GM19099 (cell line): ENCODE data around the gene LRP1B.

Experiments
- POLR2A ChIP-seq: IDR thresholded peaks from 3 replicates; pipeline ENCODE4 v1.6.1; 2011; ENCODE audit warnings: low read depth; ENCODE audit not compliant: insufficient read length; ENCODE audit errors: extremely low read depth

The LRP1B gene

DNA sequence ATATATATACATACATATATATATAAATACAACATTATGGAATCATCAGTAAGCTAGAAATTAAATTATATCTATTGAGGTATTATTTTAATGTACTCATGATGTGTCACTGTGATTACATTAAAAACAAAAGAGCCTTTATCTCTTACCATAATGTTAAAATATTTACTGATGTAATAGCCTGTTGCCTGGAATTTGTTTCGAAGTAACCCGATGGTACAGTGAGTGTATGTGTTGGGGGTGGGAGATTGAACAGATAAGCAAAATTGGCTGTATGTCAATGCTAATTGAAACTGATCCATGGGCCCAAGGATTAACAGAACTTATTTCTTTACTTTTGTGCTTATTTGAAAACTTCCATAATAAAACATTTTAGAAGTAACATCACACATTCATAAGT, 1473.2 kb downstream of the LRP1B start:
- no peak for TF ChIP-seq POLR2A

DNA sequence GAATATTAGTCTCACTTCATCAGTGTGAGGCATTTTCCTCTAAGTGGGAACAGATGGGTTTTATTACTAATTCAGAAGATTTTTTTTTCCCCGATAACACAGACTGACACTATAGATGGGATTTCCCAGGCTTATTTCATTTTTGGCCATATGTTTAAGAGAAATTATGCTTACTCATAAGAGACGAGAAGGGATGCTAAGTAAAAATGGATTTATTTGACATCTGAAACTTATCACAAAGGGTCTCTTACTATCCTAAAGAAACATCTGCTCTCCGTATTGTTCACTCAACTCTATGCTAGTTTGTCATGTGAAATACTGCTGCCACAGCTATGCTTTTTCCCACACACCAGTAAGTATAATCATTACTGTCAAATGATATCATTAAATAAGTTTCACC, 1476.3 kb downstream of the LRP1B start:
- no peak for TF ChIP-seq POLR2A

DNA sequence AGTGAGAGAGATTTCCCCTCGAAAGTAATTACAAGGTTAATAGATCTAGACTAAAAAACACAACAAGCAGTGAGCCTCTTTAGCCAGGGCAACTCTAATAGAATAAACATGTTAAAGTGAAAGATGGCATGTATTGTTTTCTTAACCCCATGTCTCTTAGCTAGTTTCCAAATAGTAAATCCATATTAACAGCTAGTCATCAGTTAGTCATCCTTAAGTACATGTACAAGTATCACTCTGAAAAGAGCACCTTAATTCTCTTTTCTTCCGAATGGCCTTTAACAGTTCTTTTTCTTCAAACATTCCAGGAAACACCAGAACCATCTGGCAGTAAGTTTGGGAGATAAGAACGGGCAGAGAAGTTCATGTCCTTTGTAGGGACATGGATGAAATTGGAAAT, 1480.0 kb downstream of the LRP1B start:
- TF ChIP-seq POLR2A: no peak

DNA sequence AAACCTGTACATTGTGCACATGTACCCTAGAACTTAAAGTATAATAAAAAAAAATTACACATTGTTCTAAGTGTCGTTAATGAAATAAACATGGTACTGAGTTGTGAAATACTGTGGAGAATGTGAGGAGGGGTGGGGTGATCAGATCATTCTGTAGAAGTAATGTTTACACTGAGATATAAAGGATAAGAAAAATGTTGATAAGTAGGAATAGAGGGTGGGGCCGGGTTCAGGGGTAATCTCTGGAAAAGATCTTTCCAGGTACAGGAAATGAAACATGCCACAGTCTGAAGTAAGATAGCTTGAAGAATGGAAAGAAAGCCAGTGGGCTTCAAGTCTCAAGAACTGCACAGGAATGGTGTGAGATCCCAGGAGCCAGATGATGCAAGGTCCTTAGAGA, 1482.4 kb downstream of the LRP1B start:
- no peak for TF ChIP-seq POLR2A

DNA sequence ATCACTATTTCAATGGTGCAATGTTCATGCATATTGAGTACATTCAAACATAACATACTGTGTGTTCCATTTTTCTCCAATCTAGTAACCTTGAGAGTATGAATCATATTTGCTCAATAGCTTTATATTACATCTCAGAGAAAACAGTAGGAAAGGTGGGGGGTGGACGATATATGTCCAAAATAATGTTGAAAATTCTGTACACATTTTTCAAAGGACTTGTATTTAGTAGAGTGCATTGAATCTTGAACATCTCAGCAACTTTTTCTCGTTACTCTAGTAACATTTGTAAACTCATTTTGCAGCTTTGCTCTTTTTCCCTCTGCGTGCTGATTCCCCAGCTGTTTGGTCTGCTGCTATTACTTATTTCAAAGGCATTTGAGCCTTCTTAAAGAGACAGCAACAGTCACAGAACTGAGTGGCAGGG, 1487.0 kb downstream of the LRP1B start:
- no peak for TF ChIP-seq POLR2A

DNA sequence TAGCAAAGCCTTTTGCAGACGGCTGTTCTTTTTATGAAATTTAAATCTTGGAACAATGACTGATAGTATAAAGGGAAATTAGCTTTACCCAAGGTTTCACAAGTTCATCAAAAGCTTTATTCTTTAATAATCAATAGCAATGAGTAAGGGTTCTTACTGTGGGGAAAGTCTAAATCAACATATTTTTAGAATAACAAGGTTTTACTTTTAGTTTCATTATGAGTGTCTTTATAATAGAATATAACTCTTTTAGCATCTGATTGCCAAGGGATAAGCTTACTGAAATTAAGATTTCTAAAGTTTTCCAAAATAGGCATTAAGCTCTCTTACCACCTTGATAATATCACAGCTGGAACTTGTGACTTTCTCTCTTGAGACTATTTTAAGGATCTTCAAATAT, 1489.7 kb downstream of the LRP1B start:
- TF ChIP-seq POLR2A: no peak

DNA sequence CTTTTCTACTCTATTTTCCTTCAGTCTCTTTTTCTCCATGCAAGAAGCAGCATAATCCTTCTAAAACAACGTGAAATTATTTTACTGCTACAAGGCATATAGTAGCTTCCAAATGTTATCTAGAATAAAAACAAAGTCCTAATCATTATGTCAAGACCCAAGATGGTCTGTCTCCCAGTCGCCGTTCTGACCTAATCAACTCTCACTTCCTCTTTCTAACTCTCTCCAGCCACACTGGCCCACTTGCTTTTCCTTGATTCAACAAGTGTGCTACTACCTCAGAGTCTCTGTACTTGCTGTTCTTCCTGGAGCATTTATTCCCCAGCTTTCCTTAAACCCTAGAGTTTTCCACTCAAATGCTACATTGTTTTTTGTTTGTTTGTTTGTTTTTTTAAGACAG, 1491.2 kb downstream of the LRP1B start:
- TF ChIP-seq POLR2A: no peak

DNA sequence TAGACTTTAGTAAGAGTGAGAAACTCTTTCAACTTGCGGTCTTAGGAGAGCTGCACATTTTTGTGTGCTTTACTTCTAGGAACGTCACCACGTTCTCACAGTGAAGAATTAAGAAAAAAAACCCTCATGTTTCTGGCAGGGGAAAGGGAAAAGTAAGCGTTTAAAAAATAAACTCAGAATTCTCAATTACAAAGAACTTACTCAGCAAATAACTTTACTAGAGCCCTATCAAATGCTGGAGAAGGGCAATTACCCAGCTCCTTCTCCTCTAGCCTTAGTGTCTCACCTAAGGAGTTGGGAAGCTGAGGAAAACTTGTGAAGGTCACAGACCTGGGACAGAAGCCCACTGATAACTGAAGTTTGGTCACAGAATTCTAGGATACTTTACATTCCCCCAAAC, 1500.3 kb downstream of the LRP1B start:
- TF ChIP-seq POLR2A: no peak

DNA sequence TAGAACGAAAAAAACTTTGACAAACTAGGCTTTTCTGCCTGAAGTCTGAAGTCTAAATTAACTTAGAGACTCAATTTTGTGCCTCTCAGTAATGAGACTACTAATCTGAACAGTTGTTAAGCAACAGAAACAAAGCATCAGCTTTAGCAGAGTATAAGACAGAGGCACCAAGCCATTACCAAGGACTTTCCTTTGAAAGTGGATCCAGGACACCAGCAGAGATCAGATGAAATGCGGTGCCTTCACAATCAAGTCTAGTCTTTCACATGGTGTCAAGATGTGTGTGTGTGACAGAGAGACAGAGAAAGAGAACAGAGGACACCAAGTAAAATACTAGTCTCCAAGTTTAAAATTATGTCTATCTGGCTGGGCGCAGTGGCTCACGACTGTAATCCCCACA, 1502.9 kb downstream of the LRP1B start:
- no peak for TF ChIP-seq POLR2A

DNA sequence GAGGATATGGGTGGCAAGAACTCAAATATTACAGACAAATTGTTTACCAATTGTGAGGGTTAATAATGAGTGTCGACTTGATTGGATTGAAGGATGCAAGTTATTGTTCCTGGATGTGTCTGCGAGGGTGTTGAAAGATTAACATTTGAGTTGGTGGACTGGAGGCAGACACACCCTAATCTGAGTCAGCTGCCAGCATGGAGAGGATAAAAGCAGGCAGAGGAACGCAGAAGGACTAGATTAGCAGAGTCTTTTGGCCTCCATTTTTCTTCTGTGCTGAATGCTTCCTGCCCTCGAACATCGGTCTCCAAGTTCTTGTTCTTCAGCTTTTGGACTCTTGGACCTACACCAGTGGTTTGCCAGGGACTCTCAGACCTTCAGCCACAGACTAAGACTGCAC, 1503.7 kb downstream of the LRP1B start:
- no peak for TF ChIP-seq POLR2A

DNA sequence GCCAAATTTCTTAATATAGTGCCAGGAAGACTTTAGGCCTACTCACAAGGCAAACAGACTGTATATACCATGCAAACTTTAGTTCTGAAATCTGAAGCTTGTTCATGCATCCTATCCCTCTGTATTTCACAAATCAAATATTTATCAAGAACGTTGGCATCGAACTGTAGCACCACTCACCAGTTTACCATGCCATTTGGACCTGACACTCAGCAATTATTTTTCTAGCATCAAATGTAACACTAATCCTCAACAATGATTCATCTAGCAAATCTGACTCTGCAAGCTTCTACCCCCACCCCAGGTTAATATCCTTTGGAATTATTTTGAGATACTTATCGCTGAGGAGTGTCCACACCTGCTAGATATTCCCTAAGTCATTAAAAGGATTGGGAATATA, 1506.6 kb downstream of the LRP1B start:
- TF ChIP-seq POLR2A: no peak

DNA sequence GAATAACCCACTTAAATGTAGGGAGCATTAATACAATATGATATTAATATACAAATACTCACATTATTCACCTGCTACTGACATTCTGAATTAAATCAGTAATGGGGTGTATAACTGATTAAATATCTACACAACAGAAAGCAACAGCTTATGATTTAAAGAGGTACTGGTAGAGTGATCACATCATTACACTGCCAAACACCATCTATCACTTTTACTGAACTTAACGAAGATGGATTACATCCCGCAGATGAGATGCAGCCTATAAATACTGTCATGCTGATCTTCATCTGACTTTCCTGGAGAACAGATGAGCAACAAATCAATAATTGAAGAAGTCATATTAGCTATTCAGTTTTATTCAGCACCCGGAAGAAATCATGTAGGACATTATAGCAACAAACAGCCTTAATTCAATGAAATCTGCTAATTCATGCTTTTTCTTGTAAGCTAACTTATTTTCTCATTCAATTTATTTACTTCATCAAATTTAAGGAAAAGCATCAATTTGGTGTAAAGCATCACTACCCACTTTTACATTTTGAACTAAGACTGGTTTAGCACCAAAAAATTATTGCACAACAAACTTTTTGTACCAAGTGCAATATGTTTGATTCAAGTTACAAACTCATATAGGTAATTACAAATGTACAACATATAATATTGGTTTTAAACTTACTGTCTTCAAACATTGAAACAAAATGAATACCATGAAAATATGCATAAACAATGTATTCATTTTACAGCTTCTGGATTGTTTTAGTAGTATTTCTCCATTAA, 1509.0 kb downstream of the LRP1B start:
- TF ChIP-seq POLR2A: no peak

DNA sequence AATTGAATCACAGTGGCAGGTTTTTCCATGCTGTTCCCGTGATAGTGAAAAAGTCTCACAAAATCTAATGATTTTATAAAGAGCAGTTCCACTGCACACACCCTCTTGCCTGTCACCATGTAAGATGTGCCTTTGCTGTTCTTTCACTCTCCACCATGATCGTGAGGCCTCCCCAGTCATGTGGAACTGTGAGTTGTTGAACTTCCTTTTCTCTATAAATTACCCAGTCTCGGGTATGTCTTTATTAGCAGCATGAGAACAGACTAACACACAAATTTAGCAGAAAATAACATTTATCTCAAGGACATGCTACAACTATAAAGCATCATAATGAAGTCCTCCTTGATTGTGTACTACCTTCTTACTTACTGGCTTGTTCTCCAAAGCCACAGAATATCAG, 1526.0 kb downstream of the LRP1B start:
- no peak for TF ChIP-seq POLR2A

DNA sequence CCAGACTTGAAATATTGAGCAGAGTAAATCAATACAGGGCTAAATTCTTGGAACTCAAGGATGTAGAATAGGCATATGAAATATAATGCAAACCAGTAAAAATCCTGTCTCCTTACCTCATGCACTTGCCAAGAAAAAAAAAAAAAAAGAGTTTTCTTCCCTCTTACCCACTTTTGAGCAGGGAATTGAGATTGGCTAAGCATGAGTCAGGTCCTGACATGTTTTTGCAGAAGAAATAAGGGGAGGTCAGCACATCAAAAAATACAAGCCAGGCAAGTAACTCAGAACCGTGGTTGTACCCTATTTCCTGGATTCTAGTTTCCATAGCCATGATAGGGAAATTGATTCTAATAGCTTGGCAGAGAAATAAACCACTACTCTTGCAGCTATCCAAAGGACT, 1526.7 kb downstream of the LRP1B start:
- no peak for TF ChIP-seq POLR2A

DNA sequence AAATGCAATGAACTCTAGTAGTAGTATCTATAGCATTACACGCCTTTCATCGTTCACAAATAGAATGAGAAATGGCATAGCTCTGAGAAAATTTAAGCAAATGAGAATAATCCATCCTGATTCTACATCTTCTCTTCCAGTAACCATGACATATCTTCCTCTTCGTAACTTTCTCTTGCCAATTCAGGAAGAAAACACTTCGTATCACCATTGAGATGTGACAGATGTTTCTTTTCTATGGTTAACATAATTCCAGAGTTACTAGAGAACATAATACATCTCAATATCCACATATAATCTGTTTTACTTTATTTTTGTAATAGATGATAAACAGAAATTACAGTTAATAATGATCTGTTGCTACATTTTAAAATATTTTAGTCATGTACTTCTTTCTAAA, 1527.4 kb downstream of the LRP1B start:
- TF ChIP-seq POLR2A: no peak

DNA sequence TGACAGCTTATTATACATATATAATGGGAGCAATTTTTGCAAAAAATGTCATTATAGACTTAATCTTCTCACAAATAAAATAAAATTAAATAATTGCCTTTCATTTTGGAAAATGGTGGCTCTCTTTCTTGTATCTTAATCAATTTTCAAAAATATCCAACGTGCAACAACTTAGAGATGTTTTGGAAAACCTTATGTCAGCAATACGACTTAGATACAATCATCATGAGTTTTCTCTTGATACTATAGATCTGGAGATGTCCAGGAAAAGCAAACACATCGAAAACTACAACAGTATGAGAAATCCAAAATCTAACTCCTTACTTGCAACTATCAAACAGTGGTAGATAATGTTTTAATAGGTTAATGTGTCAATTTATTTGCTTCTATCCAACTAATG, 1529.0 kb downstream of the LRP1B start:
- TF ChIP-seq POLR2A: no peak

DNA sequence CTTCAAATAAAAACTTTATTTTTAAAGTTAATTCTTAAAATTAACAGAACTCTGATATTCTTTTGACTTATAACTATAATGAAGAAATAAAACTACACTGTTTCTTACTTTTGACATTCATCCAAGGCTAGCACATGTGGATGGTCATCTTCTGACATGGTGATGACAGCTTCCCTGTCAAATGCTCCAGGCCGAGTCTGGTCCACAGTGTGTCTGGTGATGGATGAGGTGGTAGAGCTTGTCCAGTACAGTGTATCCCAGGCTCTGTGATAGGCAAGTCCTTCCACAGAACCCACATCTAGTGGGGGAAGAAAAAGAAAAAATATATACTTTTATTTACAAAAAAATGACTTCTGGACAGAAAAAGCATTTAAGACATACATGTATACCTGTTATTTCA, 1529.5 kb downstream of the LRP1B start:
- no peak for TF ChIP-seq POLR2A

DNA sequence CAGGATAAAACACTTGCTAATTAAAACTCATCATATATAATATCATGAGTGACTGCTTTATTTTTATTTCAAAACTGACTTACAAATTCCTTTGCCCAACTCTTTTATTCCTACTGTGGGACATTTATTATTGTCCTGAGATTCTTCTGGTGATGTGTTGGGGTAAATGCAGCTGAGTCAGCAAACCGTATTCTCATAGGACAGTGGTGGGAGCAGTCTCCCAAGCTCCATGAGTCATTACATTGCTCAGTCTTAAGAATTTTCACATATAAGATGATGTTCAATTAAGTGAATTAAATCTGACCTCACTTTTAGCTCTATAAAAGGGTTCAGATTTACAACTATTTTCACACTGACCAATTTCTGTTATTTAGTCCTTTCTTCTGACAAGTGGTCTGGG, 1530.7 kb downstream of the LRP1B start:
- no peak for TF ChIP-seq POLR2A

DNA sequence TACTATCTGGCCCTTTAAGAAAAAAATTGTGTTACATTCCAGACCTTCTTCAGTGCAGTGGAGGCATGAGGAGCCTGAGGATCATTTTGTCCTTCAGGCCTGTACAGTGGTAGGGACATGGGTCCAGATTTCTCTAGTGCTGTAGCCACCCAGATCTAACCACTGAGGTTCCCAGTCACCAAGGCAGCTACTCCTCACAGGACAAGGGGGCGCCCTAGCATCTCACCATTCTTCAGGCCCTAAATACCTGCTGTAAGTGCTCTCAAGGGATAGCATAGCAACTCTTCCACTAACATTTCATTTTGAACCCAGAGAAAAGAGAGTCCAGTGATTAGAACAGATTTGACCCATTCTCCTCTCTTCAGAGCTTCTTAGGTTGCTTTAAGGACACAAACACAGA, 1533.0 kb downstream of the LRP1B start:
- no peak for TF ChIP-seq POLR2A
